ENCODE data around the gene LRRC45. TPM values are rescaled to one million over a fixed set of nuclear protein-coding genes. Genes with fewer than 3 reads are reported as not detected.

Gene LRRC45
- total and polyA plus RNA-seq, 2 of the 4 experiments (the other 2 are of a cell fraction) = 7.2 to 10.2 TPM

GRCh38 chr17:82025401-82026107, 2.4 kb downstream of the LRRC45 start:
- H3K79me1 ChIP-seq (ENCODE audit: low read depth in 1 of 2, low read length in 2 of 2) = peaks cover 12 to 32% of the 10 kb centered on the region in 2 experiments
- H3K18ac ChIP-seq (ENCODE audit: low read depth, low read length) = no peak overlapping the region
- DNase-seq (no peak), ATAC-seq (ENCODE audit: low read depth) (no peak)
- ChIA-PET CTCF (no interaction called here), POLR2A (ENCODE audit: unreplicated experiment) (no interaction called here)
- in situ Hi-C loops (cut with MboI; ENCODE audit: low sequenced_read_pairs) (no loop called here), dilution Hi-C loops (cut with HindIII; ENCODE audit: low sequenced_read_pairs, unreplicated experiment) (no loop called here), intact Hi-C loops (cut with micrococcal nuclease) (no loop called here)
- H4K8ac ChIP-seq (ENCODE audit: low read depth in 2 of 2, low read length in 2 of 2) = no peak overlapping the region
- no peak overlapping the region for H3K14ac ChIP-seq (replicated peaks; ENCODE audit: low read depth, low read length)
- peaks cover 17% of the 10 kb centered on the region for H4K20me1 ChIP-seq (ENCODE audit: insufficient read depth, low read length)
- H3K9me1 ChIP-seq (ENCODE audit: insufficient read depth, low read length) = no peaks in the 10 kb centered on the region
- H2BK15ac ChIP-seq (ENCODE audit: low read depth, low read length) = no peak overlapping the region
- no peaks in the 10 kb centered on the region for H3K9me3 ChIP-seq (ENCODE audit: control insufficient read depth, insufficient read depth, low read length)
- no peak overlapping the region for H3K27ac ChIP-seq (ENCODE audit: insufficient read depth, low read length)
- WGBS, 2 experiments (ENCODE audit: extremely low coverage in 2 of 2, insufficient read length in 1 of 2) = 96% methylated on average over 19 of the region's 25 CpGs; no CpG with 5 or more reads in 1 of the 2 experiments
- no peak overlapping the region for H3K56ac ChIP-seq (ENCODE audit: extremely low read depth, insufficient read depth, low read length)
- no peak overlapping the region for H2AK9ac ChIP-seq (replicated peaks; ENCODE audit: low read depth, low read length, poor library complexity)
- BruUV-seq (replicated peaks) = no TSS peak
- no peak overlapping the region for H4K91ac ChIP-seq (ENCODE audit: insufficient read depth, low read depth, low read length)
- no peak for TF ChIP-seq MAFK (IDR thresholded peaks at IDR 0.05; ENCODE audit: low read depth, low read length)
- no peak for TF ChIP-seq POLR2A (IDR thresholded peaks at IDR 0.05; ENCODE audit: low read depth, low read length)
- TF ChIP-seq BHLHE40 (IDR thresholded peaks at IDR 0.05; ENCODE audit: low read depth, low read length) = no peak
- H2BK5ac ChIP-seq (ENCODE audit: low read depth, low read length, poor library complexity, severe bottlenecking) = no peak overlapping the region
- no peak overlapping the region for H3K9ac ChIP-seq (ENCODE audit: low read depth, low read length)
- H3K36me3 ChIP-seq (ENCODE audit: control insufficient read depth, insufficient read depth, low read length) = peaks cover 2% of the 10 kb centered on the region
- peaks cover 13% of the 10 kb centered on the region for H3K4me1 ChIP-seq (ENCODE audit: control insufficient read depth, insufficient read depth, low read length)
- H3K4ac ChIP-seq (ENCODE audit: low read depth, low read length) = no peak overlapping the region
- H2BK120ac ChIP-seq (ENCODE audit: low read depth, low read length) = no peak overlapping the region
- H2AFZ ChIP-seq (replicated peaks; ENCODE audit: low read length, poor library complexity) = no peak overlapping the region
- no peak overlapping the region for H2BK20ac ChIP-seq (ENCODE audit: low read depth, low read length)
- H2AK5ac ChIP-seq (ENCODE audit: low read depth, low read length) = no peak overlapping the region
- no peak overlapping the region for H4K5ac ChIP-seq (ENCODE audit: low read depth, low read length)
- no peaks in the 10 kb centered on the region for H3K27me3 ChIP-seq (ENCODE audit: control insufficient read depth, insufficient read depth, low read length)
- no peak overlapping the region for H3K23ac ChIP-seq (ENCODE audit: low read depth, low read length)
- H3K4me2 ChIP-seq (ENCODE audit: low read depth, low read length) = no peak overlapping the region
- no peak overlapping the region for H3K4me3 ChIP-seq (ENCODE audit: insufficient read depth, low read depth, low read length)

All from IMR-90 (cell line).